ENCODE results near the gene ZNF518B.

ZNF518B gene
- total RNA-seq = 87.2 to 111 reads per million in 2 donors

GRCh38 chr4:10457255-10457801 is at the start of gene ZNF518B:
ZNF518B (minus strand) TSS chr4:10457426; CDS start chr4:10446328, 11,098 bp downstream.
- peak; percentile 75 for DNase-seq

- no peak for DNase-seq
Measured at GRCh38 chr4:10506077-10506476, 48.9 kb upstream of the ZNF518B start.

GRCh38 chr4:10504570-10505179 is 47.4 kb upstream of the ZNF518B start:
- no peak for DNase-seq

- DNase-seq = no peak
Measured at GRCh38 chr4:10502717-10503116, 45.5 kb upstream of the ZNF518B start.

GRCh38 chr4:10500776-10501175 is 43.5 kb upstream of the ZNF518B start:
- DNase-seq = no peak

GRCh38 chr4:10496200-10496599 is 39.0 kb upstream of the ZNF518B start:
- no peak for DNase-seq

- no peak for DNase-seq
Measured at GRCh38 chr4:10495651-10496050, 38.4 kb upstream of the ZNF518B start.

- DNase-seq = no peak
Measured at GRCh38 chr4:10492464-10492863, 35.2 kb upstream of the ZNF518B start.

GRCh38 chr4:10491401-10491800 is 34.2 kb upstream of the ZNF518B start:
- DNase-seq = no peak

- DNase-seq = no peak
Measured at GRCh38 chr4:10490996-10491395, 33.8 kb upstream of the ZNF518B start.

- no peak for DNase-seq
Measured at GRCh38 chr4:10482913-10483312, 25.7 kb upstream of the ZNF518B start.

- no peak for DNase-seq
Measured at GRCh38 chr4:10480616-10481015, 23.4 kb upstream of the ZNF518B start.

- DNase-seq = no peak
Measured at GRCh38 chr4:10478621-10479020, 21.4 kb upstream of the ZNF518B start.

- DNase-seq = no peak
Measured at GRCh38 chr4:10470505-10470904, 13.3 kb upstream of the ZNF518B start.

- DNase-seq = no peak
Measured at GRCh38 chr4:10466161-10466560, 8.9 kb upstream of the ZNF518B start.

- no peak for DNase-seq
Measured at GRCh38 chr4:10462876-10463275, 5.7 kb upstream of the ZNF518B start.

- no peak for DNase-seq
Measured at GRCh38 chr4:10461850-10462400, 4.7 kb upstream of the ZNF518B start.

- DNase-seq = peak; percentile 56
Measured at GRCh38 chr4:10461091-10461849, 4.0 kb upstream of the ZNF518B start.

- no peak for DNase-seq
Measured at GRCh38 chr4:10460313-10461047, 3.3 kb upstream of the ZNF518B start.

- no peak for DNase-seq
Measured at GRCh38 chr4:10459305-10459704, 2.1 kb upstream of the ZNF518B start.

- no peak for DNase-seq
Measured at GRCh38 chr4:10458177-10458576, 951 bp upstream of the ZNF518B start.

GRCh38 chr4:10456595-10457254 is 501 bp downstream of the ZNF518B start:
- peak; percentile 28 for DNase-seq

- no peak for DNase-seq
Measured at GRCh38 chr4:10456260-10456594, 999 bp downstream of the ZNF518B start.
